ENCODE data around the gene GSTT2B.

The GSTT2B gene

GRCh38 chr22:24006914-24007214 lies 45.9 kb upstream of the GSTT2B start:
- H3K4me3 ChIP-seq (ENCODE audit: control insufficient read depth, low read depth, low read length): no peak overlapping the region
- TF ChIP-seq CTCF (IDR thresholded peaks at IDR 0.05; ENCODE audit: control insufficient read depth, insufficient read depth, low read depth, low read length, missing control alignments): no peak
- DNase-seq (ENCODE audit: low read depth): no peak

GRCh38 chr22:24006207-24006913 lies 45.4 kb upstream of the GSTT2B start:
- no peak for TF ChIP-seq CTCF (IDR thresholded peaks at IDR 0.05; ENCODE audit: control insufficient read depth, insufficient read depth, low read depth, low read length, missing control alignments)
- no peak for DNase-seq (ENCODE audit: low read depth)
- H3K4me3 ChIP-seq (ENCODE audit: control insufficient read depth, low read depth, low read length): no peak overlapping the region

DNA sequence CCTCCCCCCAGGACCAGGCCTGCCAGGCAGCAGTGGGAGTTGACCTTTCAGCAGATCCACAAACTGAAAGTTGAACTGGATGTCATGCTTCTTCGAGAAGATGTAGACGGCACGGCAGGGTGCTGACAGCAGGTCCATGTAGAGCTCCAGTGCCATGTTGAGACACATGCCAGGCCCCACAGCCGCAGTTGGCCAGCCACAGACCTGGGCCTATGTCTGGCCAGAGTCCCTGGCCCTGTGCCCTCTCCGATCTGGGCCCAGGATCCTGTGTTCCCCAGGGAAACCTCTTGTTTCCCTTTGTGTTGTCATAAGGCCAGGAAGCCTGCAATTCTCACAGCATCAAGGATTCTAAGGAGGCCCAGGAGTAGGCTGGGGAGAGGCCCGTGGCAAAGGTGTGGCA lies 44.2 kb upstream of the GSTT2B start, which contains the start of gene GSTT4:
Gene GSTT4 (minus strand): TSS at position 253 of the 400 bp plus-strand sequence. CDS start 97 bp downstream, at position 156.
- H3K4me3 ChIP-seq (ENCODE audit: control insufficient read depth, low read depth, low read length): no peak within 1 kb of the TSS
- TF ChIP-seq CTCF (IDR thresholded peaks at IDR 0.05; ENCODE audit: control insufficient read depth, insufficient read depth, low read depth, low read length, missing control alignments): no peak
- DNase-seq (ENCODE audit: low read depth): no peak

DNA sequence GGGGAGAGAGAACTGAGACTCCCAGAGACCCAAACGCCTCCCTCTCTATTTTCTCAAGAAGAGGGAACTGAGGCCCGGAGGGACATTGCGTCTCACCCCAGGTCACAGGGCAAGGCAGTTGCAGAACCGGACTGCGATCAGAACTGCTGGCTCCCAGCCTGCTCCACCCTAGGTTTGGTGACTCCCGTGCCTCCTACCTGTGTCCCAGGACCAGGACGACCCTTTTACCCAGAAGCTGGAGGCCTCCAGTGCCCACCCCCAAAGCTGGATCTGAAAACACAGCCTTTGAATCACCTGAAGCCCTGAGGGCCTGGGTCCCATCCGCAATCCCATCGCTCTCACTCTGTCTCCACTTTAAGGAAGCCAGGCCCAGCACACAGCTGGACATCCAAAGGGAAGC lies 42.9 kb upstream of the GSTT2B start:
- DNase-seq (ENCODE audit: low read depth): no peak
- H3K4me3 ChIP-seq (ENCODE audit: control insufficient read depth, low read depth, low read length): no peak overlapping the region
- TF ChIP-seq CTCF (IDR thresholded peaks at IDR 0.05; ENCODE audit: control insufficient read depth, insufficient read depth, low read depth, low read length, missing control alignments): no peak

DNA sequence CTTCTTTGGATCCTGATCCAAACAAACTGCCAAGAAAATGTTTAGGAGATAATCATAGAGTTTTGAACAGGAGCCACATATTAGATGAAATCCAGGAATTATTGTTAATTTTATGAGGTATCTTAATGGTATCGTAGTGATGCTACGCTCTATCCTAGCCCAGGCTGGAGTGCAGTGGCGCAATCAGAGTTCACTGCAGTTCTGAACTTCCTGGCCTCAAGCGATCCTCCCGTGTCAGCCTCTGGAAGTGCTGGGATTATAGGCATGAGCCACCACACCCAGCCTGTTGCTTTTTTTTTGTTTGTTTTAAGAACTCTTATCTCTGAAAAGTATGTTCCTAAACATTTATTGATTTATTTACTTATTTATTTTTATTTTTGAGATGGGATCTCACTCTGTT lies 41.9 kb upstream of the GSTT2B start:
- DNase-seq (ENCODE audit: low read depth): no peak
- no peak overlapping the region for H3K4me3 ChIP-seq (ENCODE audit: control insufficient read depth, low read depth, low read length)
- TF ChIP-seq CTCF (IDR thresholded peaks at IDR 0.05; ENCODE audit: control insufficient read depth, insufficient read depth, low read depth, low read length, missing control alignments): no peak

GRCh38 chr22:24002272-24002671 lies 41.3 kb upstream of the GSTT2B start:
- DNase-seq (ENCODE audit: low read depth): no peak
- no peak overlapping the region for H3K4me3 ChIP-seq (ENCODE audit: control insufficient read depth, low read depth, low read length)
- no peak for TF ChIP-seq CTCF (IDR thresholded peaks at IDR 0.05; ENCODE audit: control insufficient read depth, insufficient read depth, low read depth, low read length, missing control alignments)
